ENCODE measurements around the gene ORAI3. TPM values are rescaled to one million over a fixed set of nuclear protein-coding genes. Genes with fewer than 3 reads are reported as not detected.
A peak's percentile ranks its signal among the peaks of the same experiment; 100 is the strongest.

Gene ORAI3
- total and polyA plus RNA-seq, 2 of the 13 experiments (the other 11 are each of a cell fraction or from before 2014, with no cell fraction given), result 11.4 to 32.0 TPM

- no peak for TF ChIP-seq AHDC1 (CRISPR knock-in tag; IDR thresholded peaks at IDR 0.05; ENCODE audit: borderline replicate concordance)
- no peak for TF ChIP-seq BATF2 (CRISPR knock-in tag; IDR thresholded peaks at IDR 0.05)
- TF ChIP-seq NFIB (CRISPR knock-in tag; IDR thresholded peaks at IDR 0.05; ENCODE audit: borderline replicate concordance), result no peak
- TF ChIP-seq ATM (IDR thresholded peaks at IDR 0.05; ENCODE audit: borderline replicate concordance), result no peak
- no peak for TF ChIP-seq ZBTB2 (CRISPR knock-in tag; IDR thresholded peaks at IDR 0.05; ENCODE audit: low read depth)
- no peak for TF ChIP-seq ZNF839 (CRISPR knock-in tag; IDR thresholded peaks at IDR 0.05; ENCODE audit: borderline replicate concordance)
- TF ChIP-seq IRF9 (CRISPR knock-in tag; IDR thresholded peaks at IDR 0.05; ENCODE audit: borderline replicate concordance), result no peak
- TF ChIP-seq MLLT10 (CRISPR knock-in tag; IDR thresholded peaks at IDR 0.05), result no peak
- TF ChIP-seq GLI4 (CRISPR knock-in tag; IDR thresholded peaks at IDR 0.05; ENCODE audit: borderline replicate concordance), result no peak
- no peak for TF ChIP-seq TRIM22 (IDR thresholded peaks at IDR 0.05)
- TF ChIP-seq ZNF616 (CRISPR knock-in tag; IDR thresholded peaks at IDR 0.05; ENCODE audit: low read depth), result no peak
- TF ChIP-seq ARID2 (CRISPR knock-in tag; IDR thresholded peaks at IDR 0.05; ENCODE audit: borderline replicate concordance), result no peak
- TF ChIP-seq GMEB2 (CRISPR knock-in tag; IDR thresholded peaks at IDR 0.05; ENCODE audit: low read depth), result no peak
- TF ChIP-seq ZMYM2 (CRISPR knock-in tag; IDR thresholded peaks at IDR 0.05), result peak; percentile 55
- TF ChIP-seq ZNF83 (CRISPR knock-in tag; IDR thresholded peaks at IDR 0.05; ENCODE audit: borderline replicate concordance), result no peak
These were observed 27.0 kb upstream of the ORAI3 start (continued) for GRCh38 chr16:30921748-30922419.
